IPS-11a (cell line): ENCODE data around the gene AGTRAP.

Experiments used
- H3K4me3 ChIP-seq: one replicate; pipeline ENCODE4 v1.5.1; 2013; ENCODE audit warnings: low read depth, low read length, control low read depth

The AGTRAP gene

DNA sequence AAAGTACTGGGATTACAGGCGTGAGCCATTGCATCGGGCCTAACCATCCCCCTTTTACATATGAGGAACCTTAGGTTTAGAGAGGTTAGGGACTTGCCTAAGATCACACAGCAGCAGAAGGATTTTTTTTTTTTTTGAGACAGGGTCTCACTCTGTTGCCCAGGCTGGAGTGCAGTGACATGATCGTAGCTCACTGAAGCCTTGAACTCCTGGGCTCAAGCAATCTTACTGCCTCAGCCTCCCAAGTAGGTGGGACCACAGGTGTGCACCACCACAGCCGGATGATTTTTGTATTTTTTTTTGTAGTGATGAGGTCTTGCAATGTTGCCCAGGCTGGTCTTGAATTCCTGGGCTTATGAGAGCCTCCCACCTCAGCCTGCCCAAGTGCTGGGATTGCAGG, 23.9 kb downstream of the AGTRAP start:
- no peak overlapping the region for H3K4me3 ChIP-seq

DNA sequence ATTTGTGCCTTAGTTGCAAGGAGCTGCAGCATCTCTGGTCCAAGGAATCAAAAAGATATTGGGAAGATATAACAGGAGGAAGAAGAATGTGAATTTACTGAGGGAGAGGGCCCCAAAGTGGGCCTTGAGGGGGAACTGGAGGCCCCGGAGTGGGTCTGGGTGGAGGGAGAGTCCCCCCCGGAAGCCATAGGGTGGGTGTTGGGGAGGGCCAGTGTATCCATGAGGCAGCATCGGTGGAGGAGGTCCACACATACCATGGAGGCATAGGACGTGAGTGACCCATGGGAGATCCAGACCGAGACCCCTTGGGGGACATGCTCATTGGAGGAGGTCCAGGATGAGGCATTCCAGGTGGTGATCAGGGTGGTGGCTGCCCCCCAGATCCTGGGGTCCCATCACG, 25.3 kb downstream of the AGTRAP start:
- H3K4me3 ChIP-seq = no peak overlapping the region

DNA sequence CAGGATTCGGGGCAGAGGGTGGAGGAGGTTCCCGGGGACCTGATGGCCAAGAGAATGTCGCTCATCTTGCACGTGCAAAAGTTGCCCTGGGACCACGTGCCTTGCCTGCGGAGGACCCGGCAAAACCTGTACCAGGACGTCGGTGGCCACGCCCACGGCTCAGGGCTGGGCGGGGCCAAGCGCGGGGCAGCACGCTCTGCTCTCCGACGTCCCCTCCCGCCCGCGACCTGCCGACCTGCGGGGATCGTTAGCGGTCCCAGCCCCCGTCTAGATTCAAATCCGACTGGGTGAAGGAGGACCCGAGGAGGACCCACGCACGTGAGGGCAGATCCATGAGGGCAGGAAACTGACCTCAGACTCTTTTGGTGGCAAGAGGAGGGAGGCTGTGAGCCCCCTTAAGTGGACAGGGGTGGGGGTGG, 26.1 kb downstream of the AGTRAP start, which contains the start of gene C1orf167:
C1orf167 (plus strand) TSS at position 206 of the 419 bp plus-strand sequence. CDS start 2,208 bp downstream, outside the sequence.
- no peak within 1 kb of the TSS for H3K4me3 ChIP-seq

DNA sequence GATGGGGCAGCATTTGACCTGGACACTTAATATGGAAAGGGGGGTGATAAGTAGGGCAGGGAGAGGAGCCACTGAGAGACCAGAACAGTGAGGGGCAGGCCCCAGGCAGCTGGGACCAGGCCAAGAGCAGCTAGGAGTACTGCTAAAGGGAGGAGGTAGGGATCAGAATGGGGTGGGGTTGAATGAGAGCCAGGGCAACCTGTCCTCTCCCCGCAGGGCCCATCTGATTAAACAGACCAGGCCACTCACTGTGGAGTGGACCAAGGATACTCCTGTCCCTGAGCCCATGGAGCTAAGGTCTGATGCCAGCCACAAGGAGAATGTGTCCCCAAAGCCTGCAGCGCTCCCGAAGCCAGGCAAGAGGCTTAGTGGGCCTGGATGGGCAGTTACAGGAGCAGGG, 28.2 kb downstream of the AGTRAP start:
- H3K4me3 ChIP-seq = no peak overlapping the region

DNA sequence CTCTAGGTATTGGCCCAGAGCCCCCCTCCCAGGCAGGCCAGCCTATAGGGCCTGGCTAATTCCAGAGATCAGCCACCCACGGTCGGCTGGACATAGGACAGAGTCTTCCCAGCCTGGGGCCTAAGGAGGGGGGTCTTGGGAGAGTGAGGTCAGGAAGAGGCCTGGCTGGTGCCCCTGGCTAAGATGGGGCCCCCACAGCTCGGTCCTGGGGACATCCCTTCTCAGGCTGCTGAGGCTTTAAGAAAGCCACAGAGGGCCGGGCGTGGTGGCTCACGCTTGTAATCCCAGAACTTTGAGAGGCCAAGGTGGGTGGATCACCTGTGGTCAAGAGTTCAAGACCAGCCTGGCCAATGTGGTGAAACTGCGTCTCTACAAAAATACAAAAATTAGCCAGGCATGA, 28.6 kb downstream of the AGTRAP start:
- no peak overlapping the region for H3K4me3 ChIP-seq

DNA sequence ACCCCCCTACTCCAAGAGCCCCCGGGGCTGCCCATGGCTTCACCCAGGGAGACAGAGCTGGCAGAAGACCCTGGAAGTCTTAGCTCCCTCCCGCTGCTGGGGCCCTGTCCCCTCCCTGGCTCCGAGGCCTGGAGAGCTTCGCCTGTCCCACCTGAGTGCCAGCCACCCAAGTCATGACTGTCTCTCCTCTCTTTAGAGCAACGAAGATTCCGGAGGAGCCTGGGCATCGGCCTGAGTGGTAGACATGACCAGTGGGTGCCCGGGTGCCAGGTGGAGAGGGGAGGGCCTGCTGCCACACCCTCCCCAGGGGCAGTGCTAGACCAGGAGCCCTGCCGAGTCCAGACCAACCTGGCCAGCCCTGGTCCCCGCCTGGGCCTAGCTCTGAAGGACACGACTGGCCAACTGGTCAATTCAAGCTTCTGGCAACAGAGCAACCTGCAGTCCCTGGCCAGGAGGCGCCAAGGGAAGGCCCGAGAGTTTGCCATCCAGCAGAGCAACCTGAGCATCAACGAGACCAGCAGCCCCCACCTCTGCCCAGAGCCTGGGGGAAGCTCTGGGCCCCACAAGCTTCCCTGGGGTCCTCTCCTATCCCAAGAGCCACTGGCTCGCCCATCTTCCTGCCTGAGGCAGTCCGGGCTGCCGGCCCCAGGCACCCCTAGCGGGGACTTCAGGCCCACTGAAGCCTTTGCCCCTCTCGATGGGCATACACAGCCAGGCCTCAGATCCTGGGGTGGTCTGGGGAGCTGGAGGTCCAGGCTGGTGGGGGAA, 29.9 kb downstream of the AGTRAP start:
- H3K4me3 ChIP-seq = no peak overlapping the region

DNA sequence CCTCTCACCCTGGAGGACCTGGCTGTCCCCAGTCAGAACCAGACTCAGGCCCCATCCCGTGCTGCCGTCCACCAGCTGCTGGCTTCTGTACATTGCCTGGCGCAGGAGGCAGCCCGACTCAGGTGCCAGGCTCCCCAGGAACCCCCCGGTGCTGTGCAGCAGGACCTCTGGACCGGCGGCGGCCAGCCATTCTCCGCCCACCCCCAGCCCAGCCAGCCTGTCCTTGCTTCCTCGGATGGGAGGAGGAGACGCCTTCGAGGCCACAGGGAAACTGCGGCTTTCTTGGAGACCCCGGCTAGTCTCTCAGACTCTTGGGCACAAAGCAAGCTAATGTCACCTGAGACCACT, 30.5 kb downstream of the AGTRAP start:
- H3K4me3 ChIP-seq = no peak overlapping the region

DNA sequence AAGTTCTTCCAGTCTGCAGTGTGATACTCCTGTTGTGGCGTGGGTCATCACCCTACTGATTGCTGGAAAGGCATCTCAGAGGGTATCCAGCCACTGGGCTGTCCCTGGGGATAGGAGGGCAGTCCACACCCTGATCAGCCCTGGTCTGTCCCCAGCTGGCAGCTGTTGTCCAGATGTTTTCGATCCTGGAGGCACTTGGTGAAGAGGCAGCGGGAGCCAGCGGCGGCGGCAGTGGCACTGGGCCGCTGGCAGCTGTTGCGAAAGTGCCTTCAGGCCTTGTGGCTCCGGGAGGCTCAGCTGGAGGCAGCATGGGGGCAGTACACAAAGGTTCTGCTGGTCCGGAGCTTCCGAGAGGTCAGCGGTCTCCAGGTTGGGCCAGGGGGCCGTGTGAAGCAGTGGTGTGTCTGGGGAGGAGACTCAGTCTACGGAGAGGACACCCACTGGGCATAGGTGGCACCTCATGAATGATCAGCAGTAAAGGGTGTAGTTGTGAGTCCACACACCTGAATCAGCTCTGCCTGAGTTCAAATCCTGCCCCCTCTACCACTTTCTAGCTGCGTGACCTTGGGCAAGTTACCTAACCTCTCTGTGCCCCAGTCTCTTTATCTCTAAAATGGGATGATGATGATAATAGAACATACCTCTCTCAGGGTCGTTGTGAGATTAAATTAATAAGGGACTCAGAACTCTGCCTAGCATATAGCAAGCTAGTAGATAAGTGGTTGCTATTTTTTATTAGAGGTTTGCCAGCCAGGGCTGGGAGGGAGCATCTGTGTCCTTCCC, 32.2 kb downstream of the AGTRAP start:
- H3K4me3 ChIP-seq = no peak overlapping the region

DNA sequence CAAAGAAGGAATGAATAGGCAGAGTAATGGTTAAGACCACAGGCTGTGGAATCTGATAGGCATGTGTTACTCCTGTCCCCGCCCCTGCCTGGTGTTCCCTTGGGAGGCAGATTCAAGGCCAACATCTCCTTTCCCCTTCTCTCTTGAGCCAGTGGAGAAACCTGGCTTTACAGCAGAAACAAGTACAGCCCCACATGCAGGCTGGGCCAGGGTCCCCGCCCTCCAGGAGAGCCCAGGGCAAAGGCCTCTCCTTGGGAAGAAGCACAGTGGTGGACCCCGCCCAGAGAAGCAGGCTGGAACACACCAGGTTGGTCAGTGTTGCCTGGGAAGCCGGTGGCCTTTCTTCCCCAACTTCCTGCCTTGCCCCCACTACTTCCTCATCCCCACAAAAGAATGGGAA, 32.9 kb downstream of the AGTRAP start:
- no peak overlapping the region for H3K4me3 ChIP-seq

DNA sequence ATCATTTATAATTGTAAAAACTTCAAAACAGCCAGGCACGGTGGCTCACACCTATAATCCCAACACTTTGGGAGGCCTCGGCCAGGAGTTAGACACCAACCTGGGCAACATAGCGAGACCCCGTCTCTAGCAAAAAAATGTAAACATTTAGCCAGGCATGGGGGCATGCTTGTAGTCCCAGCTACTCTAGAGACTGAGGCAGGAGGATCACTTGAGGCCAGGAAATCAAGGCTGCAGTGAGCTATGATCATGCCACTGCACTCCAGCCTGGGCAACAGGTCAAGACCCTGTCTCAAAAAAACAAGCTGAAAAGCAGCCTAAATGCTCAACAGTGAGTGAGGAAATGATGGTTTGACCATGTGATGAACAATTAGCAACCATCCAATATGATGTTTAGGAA, 33.3 kb downstream of the AGTRAP start:
- H3K4me3 ChIP-seq = no peak overlapping the region

DNA sequence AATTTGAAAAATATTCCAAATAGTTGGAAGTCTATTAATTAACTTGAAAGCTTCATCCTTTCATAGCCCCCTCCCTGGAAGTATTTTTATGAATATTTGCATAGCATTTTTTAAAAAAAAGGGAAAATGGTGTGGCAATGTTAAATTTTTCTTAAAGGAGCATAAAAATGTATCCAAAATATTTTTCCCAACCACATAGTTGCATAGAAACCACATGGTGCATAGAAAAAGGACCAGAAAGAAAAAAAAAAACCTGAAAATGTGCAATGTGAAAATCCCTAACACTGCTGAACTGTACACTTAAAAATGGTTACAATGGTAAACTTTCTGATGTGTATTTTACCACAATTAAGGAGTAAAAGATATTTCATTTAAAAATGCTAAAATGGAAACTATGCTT, 34.1 kb downstream of the AGTRAP start:
- H3K4me3 ChIP-seq = no peak overlapping the region

DNA sequence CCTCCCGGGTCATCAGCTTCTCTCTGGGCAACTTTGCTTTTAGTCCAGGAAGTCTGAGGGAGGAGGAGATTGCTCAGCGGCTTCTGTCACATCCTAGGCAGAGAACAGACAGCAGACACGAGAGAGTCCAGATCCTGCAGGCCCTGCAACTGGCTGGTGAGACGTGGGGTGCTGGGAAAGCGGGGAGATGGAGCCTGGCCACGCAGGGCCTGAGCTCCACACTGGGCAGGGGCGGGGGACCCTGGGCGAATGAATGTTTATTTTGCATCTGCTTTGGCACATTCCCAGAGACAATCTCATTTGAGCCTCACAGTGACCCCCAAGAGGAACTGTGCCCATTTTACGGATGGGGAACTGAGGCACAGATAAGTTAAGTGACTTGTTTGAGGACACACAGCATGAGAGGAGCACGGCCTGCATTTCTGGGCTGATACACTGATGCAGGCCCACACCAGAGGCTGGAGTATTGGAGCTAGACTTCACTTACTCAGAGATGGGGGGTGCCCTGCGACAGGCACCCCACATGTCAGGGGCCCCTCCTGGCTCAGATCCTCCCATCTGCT, 35.6 kb downstream of the AGTRAP start:
- no peak overlapping the region for H3K4me3 ChIP-seq

DNA sequence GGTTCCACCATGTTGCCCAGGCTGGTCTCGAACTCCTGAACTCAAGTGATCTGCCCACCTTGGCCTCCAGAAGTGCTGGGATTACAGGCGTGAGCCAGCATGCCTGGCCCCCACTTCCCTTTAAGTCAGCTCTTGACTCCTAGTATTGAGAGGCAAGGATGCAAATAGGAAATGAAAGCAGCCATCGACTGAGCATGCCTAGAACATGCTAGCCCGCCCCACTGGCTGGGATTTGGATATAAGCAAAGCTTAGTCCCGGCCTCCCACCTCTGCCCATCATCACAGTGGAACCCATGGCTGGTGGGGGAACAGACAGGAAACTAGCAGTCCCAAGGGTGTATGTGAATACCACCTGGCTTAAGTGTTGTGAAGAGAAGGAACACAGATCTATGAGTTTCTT, 36.5 kb downstream of the AGTRAP start:
- H3K4me3 ChIP-seq = no peak overlapping the region

DNA sequence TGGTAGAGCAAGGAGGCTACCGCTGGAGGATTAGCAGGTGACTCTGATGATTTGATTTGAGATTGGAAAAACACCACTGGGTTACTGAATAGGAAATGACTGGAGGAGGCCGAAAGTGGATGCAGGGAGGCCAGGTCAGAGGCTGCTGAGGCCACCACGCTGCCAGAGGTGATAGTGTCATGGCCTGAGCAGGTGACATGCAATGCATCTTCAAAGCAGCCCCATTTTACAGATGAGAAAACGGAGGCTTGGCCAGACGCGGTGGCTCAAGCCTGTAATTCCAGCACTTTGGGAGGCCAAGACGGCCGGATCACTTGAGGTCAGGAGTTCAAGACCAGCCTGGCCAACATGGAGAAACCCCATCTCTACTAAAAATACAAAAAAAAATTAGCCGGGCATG, 38.8 kb downstream of the AGTRAP start:
- no peak overlapping the region for H3K4me3 ChIP-seq

DNA sequence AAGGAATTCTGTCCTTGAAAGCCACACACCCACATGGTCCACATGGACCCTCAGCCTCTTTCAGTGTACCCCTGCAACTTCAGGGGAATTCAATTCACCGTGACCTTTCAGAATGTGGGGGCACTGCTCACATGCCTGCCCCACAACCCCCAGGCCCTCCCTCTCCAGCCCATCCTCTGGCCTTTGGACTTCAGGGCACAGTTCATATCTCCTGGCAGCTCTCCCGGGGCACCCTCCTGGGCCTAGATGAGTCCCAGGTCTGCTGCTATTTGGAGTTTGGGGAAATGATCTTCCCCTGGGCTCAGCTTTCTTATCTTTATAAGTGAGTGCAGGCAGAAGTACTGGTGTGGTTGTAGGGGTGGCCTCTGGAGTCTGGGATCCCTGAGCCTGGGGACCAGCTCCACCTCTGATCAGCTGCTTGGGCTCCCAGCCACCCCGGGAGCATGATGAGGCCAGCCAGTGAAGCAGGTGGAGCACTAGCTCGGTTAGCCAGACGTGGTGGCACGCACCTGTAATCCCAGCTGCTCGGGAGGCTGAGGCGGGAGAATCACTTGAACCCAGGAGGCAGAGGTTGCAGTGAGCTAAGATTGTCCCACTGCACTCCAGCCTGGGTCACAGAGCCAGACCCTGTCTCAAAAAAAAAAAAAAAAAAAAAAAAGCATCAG, 41.9 kb downstream of the AGTRAP start:
- H3K4me3 ChIP-seq = no peak overlapping the region

DNA sequence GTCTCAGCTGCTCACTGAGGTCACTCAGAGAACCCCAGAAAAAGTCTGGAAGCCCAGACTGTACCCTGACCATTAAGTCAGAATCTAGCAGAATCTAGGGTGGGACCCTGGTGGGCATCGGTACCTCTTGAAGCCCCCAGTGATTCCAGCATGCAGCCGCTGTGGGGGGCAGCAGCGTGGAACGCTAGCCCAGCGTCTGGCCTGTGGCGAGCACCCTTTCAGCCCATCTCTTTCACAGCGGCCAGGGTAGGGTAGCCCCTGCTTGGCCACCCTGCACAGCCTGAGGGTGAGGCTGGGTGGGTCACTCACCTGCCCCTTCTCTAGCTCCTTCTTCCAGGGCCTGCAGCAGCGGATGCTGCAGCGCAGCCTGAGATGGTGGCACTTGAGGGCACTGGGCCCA, 42.4 kb downstream of the AGTRAP start:
- H3K4me3 ChIP-seq = no peak overlapping the region

DNA sequence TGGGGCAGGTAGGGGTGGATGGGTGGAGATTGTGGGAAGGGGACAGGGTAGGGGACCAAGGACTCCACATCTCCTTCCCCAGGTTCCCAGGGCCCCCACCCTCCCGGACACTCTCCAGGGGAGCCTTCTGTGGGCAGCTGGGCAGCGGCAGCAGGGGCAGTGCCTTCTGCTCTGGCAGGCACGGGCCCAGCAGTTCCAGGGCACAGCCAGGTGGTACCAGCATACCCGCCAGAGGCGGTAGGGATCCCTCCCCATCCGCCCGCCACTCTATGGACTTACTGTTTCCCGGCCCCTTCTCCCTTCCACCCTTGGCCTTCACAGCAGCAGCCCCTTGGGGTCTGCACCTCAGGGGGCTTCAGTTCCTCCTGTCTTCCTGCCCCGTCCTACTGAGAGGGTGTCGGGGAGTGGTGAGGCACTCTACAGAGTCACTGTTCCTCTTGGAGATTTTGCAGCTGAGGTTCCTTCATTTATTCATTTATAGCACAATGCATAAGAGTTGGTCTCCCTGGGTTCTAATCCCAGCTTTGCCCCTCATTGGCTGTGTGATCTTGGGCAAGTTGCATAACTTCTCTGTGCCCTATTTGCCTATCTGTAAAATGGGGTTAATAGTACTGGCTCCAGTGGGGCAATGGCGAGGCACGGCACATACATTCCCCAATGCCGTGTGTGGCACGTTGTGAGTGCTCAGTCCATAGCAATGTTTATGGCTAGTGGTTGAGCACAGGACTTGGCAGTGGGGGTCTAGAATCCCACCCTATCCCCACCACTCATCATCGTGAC, 43.1 kb downstream of the AGTRAP start:
- no peak overlapping the region for H3K4me3 ChIP-seq

DNA sequence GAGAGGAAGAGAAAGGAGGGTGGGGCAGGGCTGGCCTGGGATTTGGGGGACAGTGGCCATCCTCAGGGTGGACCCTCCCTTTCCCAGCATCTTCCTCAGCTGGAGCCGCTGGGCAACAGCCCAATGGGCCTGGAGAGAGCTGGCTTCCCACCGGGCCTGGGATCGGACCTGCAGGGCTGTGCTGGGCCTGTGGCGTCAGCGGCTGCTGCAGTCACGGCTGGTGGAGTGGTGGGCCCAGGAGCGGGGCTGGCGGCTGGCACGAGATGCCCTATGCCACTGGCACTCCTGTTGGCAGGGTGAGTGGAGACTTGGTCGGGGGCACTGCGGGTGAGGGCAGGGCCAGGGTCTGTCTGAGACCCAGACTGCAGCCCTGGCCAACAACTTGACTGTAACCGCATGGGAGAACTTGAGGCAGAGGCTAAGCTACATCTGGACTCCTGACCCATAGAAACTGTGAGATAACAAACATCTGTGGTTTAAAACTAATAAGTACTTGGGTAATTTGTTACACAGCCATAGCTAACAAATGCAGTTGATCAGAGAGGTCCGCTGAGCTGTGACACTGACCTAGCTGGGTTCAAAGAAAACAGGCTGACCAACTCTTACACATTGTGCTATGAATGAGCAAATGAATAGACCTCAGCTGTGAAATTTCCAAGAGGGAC, 43.9 kb downstream of the AGTRAP start:
- no peak overlapping the region for H3K4me3 ChIP-seq

DNA sequence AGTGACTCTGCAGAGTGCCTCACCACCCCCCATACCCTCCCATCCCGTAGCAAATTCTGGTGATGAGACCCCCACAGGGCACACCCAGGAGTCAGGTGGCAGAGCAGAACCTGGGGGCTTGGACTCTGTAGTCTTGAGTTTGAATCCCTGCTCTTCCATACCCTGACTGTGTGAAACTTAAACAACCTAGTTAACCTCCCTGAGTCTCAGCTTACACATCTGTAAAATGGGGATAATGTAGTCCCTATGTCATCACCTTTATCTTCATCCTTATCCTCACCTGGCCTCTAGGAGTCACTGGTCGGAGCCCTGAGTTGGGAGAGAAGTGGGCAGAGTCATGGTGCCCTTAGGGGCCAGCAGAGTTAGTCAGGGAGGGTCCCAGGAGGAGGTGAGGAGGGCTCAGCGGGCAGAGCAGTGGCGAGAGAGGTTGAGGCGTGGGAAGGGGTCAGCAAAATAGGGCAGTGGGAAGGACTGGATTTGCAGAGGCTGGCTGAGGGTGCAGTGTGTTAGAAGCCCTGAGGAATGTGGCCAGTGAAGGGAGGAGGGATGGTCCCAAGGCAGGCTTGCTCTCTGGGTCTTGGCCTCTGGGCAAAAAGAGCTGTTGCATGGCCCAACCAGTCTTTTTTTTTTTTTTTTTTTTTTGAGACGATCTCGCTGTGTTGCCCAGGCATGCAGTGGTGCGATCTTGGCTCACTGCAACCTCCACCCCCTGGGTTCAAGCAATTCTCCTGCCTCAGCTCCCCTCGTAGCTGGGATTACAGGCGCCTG, 44.6 kb downstream of the AGTRAP start:
- H3K4me3 ChIP-seq = no peak overlapping the region

DNA sequence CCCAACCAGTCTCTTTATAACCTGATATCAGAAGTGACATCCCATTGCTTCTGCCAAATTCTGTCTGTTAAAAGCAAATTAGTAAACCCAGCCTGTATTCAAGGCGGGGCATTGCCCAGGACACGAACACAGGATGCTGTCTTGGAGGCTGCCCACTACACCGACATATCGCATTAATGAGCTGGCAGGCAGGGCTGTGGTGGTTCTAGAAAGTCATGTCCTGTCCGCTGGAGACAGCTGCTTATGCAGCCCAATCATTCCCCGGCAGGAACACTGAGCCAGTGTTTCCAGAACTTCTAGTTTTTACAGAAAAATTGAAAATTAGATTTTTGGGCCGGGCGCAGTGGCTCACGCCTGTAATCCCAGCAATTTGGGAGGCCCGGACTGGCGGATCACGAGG, 45.4 kb downstream of the AGTRAP start:
- no peak overlapping the region for H3K4me3 ChIP-seq
